Loucy (cell line): Measurements from ENCODE around the gene POU3F4.

Source experiments
- CTCF ChIP-seq: fragments of 200-600 bp; sonication (generic); conservative IDR thresholded peaks from 2 replicates; pipeline ENCODE4 v1.5.1; 2014; ENCODE audit warnings: mild to moderate bottlenecking, antibody characterized with exemption, low read length
- EZH2phosphoT487 ChIP-seq: fragments of 200-600 bp; IDR thresholded peaks from 2 replicates; pipeline ENCODE4 v1.6.1; 2018; ENCODE audit warnings: antibody characterized with exemption, mild to moderate bottlenecking, moderate library complexity, borderline replicate concordance

- TF ChIP-seq CTCF (no peak), EZH2phosphoT487 (no peak)
Observed at GRCh38 chrX:83501003-83501402, 7.1 kb upstream of the POU3F4 start.
